22Rv1 (cell line): ENCODE data around the gene POLR2H.

ENCODE experiments used
- H3K27ac ChIP-seq: fragments of 450-650 bp; 2 replicates; pipeline ENCODE4 v1.5.1; 2017
- ZFX ChIP-seq: fragments of 450-650 bp; IDR thresholded peaks from 2 replicates; pipeline ENCODE4 v1.6.1; 2017; ENCODE audit warnings: antibody characterized with exemption, borderline replicate concordance
- TF ChIP-seq, protein P1 (sequence below): fragments of 450-650 bp; IDR thresholded peaks from 2 replicates; pipeline ENCODE4 v1.5.1; 2017; ENCODE audit warnings: mild to moderate bottlenecking

The POLR2H gene

DNA sequence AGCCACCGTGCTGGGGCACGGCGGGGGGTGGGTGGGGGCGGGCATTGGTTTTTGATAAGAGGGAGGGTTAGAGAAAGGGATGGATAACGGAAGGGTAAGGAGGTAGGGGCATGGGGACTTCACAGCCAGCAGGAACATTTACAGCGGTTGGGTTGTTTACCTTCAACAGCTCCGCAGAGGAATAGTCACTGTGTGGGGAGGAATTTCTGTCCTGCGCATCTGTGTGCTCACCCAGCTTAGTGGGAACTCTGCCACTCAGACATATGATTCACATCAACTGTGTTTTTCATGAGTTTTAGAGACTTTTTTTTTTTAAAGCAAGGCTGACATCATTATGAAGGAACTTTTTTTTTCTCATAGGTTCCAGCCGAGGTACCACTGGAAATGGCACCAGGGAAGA, 37.9 kb downstream of the POLR2H start:
- no peak overlapping the region for H3K27ac ChIP-seq
- TF ChIP-seq ZFX, result no peak
- TF ChIP-seq, protein P1, sequence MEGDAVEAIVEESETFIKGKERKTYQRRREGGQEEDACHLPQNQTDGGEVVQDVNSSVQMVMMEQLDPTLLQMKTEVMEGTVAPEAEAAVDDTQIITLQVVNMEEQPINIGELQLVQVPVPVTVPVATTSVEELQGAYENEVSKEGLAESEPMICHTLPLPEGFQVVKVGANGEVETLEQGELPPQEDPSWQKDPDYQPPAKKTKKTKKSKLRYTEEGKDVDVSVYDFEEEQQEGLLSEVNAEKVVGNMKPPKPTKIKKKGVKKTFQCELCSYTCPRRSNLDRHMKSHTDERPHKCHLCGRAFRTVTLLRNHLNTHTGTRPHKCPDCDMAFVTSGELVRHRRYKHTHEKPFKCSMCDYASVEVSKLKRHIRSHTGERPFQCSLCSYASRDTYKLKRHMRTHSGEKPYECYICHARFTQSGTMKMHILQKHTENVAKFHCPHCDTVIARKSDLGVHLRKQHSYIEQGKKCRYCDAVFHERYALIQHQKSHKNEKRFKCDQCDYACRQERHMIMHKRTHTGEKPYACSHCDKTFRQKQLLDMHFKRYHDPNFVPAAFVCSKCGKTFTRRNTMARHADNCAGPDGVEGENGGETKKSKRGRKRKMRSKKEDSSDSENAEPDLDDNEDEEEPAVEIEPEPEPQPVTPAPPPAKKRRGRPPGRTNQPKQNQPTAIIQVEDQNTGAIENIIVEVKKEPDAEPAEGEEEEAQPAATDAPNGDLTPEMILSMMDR, result no peak

DNA sequence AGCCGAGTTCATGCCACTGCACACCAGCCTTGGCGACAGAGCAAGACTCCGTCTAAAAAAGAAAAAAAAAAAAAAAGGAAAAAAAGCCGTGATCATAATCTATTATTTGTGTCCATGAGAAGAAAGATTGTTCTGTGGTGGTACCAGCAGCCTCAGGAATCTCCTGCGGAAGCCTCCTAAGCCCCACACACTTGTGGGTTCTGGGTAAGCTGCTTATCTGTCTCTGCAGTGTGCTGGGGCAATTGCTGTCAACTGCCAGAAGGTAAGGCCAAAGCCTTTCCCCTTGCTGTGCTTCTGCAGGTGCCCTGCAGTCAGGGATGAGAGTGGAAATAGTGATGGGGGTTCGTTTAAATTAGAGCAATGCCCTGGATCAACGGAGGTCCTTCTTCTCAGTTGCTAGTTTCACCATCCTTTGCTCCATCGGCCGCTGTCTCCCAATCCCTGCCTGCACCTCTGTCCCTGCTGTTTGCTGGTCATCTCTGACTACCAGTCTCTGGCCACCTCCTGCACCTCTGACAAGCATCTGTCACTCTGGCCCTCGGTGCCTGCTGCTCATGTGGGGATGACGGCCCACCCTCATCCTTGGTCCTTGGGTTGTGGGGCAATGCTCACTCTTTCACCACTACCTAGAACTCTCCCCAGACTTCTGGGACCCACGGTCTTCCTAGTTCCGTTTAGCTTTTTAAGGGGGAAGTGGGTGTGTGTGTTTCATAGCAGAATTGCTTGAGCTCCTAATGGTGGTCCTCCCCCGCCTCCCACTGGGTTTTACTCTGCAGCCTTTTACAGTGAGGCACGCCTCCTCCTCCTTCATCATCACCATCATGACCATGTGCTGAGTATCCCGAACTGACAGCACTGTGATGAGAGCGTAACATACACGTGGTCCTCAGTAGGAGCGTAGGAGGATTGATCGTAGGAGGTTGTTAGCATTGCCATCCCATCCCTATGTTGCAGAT, 43.8 kb downstream of the POLR2H start:
- no peak for TF ChIP-seq ZFX
- H3K27ac ChIP-seq, result no peak overlapping the region

DNA sequence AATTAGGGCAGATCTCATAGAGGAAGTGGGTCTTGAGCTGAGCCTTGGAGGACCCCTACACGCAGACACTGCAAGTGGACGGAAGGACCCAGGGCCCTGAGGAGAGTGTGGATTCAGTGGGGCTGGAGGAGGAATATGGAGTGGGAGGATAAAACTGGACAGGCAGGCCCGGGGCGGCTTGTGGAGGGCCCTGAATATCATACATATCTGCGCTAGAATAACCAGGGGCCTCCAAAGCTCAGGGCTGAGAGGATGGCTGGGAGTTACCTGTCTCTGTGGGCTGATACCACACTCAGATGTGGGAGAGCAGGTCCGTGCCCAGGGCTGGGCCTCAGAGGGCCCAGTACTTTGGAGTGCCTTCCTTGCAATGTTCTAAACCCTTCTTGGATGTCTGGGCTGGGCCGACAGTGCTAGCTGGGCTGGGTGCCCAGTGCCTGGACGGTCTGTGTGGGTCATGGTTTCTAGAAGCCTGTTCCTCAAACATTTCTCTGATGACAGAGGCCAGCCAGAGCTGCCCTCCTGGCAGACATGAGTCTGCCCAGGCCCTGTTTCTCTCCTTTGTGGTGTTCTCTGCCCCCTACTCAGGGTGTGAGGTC, 47.9 kb downstream of the POLR2H start:
- TF ChIP-seq, protein P1, result no peak
- no peak for TF ChIP-seq ZFX
- H3K27ac ChIP-seq, result no peak overlapping the region

DNA sequence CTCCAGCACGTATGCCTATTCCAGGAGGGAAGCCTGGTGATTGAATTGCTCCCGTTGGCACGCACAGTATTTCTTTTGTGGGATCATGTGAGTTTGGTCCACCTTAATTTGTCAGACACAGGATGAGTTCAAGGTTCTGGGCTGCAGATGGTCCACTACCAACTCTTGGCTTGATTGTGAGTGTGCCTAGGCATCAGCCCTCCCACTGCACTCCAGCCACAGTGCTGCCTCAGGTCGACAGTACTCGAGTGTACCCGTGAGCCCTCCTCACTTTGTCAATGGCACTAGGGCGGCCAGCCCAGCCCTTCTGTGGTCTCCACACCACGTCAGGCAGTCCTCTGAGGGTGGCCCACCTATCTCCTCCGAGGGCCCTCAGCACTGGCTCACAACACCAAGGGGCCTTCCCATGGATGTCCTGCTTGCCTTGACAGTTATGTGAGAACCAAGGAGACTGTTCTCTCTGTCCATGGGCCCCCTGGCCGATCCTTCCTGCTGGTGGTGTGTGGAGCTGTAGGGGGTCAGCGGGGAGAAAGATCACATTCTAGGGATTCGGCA, 48.5 kb downstream of the POLR2H start:
- TF ChIP-seq ZFX, result no peak
- TF ChIP-seq, protein P1, result no peak
- H3K27ac ChIP-seq, result no peak overlapping the region

DNA sequence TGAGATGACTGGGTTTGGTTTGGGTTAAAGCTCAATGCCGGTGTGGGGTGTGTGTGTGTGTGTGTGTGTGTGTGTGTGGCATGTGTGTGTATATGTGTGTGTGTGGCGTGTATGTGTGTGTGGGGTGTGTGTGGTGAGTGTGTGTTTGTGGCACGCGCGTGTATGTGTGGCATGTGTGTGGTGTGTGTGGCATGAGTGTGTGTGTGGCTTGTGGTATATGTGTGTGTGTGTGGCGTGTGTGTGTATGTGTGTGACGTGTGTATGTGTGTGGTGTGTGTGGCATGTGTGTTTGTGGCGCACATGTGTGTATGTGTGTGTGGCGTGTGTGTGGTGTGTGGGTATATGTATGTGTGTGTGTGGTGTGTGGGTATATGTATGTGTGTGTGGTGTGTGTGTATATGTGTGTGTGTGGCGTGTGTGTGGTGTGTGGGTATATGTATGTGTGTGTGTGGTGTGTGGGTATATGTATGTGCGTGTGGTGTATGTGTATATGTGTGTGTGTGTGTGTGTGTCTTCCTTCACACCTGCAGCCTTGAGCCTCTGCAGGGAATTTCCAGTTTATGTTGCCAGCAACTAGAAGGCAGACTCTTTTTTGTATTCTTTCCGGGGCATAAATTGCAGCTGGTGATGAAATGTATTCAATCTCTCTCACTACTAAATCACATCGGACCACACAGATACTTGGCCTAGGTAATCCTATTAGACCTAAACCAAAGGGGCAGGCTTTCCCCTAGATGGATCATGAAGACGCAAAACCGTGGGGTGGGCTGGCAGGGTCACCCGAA, 53.1 kb downstream of the POLR2H start:
- no peak overlapping the region for H3K27ac ChIP-seq
- TF ChIP-seq, protein P1, result no peak
- TF ChIP-seq ZFX, result no peak

DNA sequence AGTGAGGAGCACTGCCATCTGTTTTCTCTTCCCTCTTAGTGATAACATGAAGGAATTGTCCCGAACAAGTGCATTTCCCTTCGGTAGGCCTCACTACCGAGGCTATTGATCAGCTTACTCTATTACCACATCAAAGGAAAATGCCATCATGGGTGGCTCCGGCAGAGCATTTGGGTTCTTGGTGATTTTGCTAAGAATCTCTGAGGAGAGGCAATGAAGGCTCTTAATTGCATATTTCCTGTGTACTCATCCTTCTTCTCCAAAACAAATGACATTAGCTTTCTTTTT, 53.6 kb downstream of the POLR2H start:
- H3K27ac ChIP-seq, result no peak overlapping the region
- TF ChIP-seq, protein P1, result no peak
- no peak for TF ChIP-seq ZFX

DNA sequence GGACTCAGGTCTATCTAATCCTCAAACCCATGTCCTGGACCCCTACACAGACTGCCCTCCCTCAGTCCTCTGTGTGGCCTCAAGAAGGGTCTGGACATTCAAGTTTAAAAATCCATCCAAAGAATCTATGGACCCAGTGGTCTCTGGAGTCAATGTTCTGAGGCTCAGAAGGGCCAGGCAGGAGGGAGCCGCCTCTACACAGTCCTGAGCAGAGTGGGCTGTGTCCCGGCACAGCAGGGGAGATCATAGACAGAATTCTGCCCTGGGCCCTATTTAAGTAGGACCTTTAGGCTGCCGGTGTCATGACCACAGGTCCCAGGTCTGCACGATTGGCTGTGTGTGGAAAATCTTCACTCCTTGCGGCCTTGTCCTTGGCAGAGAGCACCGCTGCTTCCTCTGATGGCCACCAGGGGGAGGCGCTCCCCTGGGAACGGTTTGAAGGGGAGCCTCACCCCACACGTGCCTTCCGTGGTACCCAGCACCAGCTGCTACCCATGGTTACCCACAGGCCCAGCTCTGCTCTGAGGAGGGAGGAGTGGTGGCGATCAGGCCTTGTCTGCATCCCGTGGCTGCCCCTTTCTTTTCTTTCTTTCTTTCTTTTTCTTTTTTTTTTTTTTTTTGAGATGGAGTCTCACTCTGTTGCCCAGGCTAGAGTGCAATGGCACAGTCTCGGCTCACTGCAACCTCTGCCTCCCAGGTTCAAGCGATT, 56.3 kb downstream of the POLR2H start:
- TF ChIP-seq, protein P1, result peak; percentile 87
- TF ChIP-seq ZFX, result no peak
- H3K27ac ChIP-seq, result no peak overlapping the region
